Ramos (cell line): ENCODE data around the gene MTF1.
"Not testable (repeated sequence)": the region's sequence is repeated elsewhere in the genome, so short reads cannot be mapped to it uniquely, and the experiment has no call there.

Experiments
- in situ Hi-C: fragments of 300-500 bp; cut with MboI; formaldehyde crosslinking; loops from one replicate; pipeline ENCODE4 v1.14.3; 2022; ENCODE audit warnings: low sequenced_read_pairs; ENCODE audit not compliant: unreplicated experiment

Gene MTF1

GRCh38 chr1:37797750-37798345, 61.5 kb downstream of the MTF1 start:
- in situ Hi-C loops: no loop called here

DNA sequence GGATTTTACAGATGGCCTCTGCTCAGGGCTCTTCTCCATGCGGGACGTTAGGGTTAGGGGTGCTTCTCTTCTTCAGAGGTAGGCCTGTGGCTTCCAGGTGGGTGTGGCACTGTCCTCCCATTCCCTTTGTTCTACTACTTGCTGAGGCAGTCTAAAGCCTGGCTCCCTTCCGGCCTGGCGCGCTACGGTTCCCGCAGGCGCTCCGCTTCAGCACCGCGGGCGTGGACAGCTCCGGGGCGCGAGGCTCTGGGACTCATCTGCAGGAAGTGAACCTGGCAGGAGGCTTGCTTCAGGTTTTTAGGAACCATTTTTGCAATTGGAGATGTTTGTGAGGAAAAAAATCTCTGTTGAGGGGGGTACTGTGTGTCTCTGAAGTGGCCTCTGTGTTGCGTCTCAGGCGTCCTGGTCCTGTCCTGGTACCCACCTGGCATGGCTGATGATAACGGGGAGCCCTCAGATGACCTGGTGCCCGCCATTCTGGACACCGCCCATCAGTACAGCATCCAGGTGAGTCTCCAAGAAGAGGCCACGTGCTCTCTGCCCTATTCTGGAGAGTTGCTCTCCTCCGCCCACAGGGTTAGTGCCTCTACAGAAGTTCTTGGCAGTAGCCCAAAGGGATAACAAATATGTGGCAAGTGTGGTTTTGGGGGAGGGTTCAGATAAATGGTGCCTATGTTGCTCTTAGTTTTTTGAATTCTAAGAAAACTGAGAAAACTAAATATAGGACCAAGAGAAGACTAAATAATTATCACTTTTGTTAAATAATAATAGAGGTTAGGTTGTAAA, 63.9 kb downstream of the MTF1 start:
- in situ Hi-C loops: no loop called here

GRCh38 chr1:37794372-37795339, 64.7 kb downstream of the MTF1 start:
- in situ Hi-C loops: no loop called here

DNA sequence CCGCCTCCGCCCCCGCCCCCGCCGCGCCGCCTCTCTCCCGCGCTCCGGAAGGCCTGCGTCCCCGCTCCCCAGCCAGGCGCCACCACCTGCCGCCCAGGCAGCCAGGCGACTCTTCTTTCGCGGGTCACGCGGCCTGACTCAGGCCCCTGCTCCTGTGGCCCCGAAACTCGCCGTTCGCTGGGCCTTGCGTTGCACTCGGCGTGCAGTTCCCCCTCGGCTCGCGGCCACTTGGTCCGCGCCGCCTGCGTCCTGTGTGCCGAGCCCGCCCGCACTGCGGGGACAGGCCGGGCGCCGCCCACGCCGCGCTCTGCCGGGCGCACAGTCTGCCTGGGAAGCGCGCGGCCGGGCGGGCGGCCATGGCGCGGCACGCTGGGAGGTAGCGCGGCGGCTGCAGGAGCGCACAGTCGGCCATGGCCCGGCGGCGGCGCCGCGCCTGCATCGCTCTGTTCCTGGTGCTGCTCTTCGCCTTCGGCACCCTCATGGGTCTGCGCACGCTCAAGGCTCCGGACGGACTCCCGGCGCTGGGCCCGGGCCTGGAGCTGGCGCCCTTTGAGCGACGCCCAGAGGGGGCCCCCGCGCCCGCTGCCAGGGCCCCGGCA, 65.5 kb downstream of the MTF1 start, which contains the start of gene MANEAL:
MANEAL (plus strand) TSS at position 75 of the 599 bp plus-strand sequence; CDS start at position 411, 336 bp downstream.
- in situ Hi-C loops: no loop called here

DNA sequence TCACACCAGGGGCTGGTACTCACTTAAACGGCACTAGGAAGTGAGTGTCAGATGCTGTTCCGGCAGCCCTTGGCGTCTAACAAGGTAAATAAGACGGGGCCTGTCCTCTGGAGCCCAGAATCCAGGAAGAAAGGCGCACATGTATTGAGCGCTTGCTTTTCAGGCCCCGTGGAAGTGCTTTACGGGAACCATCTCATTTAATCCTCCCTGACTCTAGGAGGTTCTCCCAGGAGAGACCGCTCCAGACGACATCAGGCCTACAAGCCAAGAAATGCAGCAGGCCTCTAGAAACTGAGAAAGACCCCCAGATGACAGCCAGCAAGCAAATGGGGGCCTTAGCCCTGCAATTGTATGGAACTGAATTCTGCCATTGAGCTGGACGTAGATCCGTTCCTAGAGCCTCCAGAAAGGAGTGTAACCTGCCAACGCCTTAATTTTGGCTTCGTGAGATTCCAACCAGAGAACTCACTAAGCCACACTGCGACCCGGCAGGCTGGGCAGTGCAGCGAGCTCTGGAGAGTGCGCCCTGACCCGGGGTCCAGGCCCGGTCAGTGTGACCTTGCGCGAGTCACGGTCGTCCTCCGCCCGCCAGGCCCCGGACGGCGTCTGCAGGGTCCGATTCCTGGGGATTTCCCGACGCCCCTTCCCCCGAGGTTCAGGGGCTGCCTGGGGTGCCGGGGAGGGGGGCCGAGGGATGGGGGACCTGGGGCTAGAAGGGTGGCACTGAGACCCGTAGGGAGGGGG, 66.3 kb downstream of the MTF1 start:
- in situ Hi-C loops: no loop called here

DNA sequence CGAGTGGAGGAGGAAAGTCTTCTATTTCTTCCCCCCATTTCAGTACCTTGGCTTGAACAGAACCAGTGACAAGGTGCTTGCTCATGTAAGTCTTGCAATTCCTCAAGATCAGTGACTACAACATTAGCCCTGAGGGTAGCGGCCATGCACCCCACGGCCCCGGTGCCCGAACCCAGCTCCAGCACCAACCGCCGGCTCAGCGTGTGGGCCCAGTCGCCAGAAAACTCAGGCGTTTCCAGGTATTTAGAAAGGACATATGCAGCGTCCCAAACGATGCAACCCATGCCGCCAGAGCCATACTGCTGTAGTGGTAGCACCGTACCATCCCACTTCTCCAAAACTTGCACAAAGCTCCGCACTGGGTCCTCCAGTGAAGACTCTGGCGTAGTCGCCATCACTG, 76.9 kb downstream of the MTF1 start:
- in situ Hi-C loops: no loop called here

GRCh38 chr1:37778654-37779053, 80.7 kb downstream of the MTF1 start:
- in situ Hi-C loops: no loop called here

GRCh38 chr1:37776946-37777516, 82.4 kb downstream of the MTF1 start:
- in situ Hi-C loops: no loop called here

- in situ Hi-C loops: not testable (repeated sequence)
Measured at GRCh38 chr1:37771440-37771839, 88.0 kb downstream of the MTF1 start.

DNA sequence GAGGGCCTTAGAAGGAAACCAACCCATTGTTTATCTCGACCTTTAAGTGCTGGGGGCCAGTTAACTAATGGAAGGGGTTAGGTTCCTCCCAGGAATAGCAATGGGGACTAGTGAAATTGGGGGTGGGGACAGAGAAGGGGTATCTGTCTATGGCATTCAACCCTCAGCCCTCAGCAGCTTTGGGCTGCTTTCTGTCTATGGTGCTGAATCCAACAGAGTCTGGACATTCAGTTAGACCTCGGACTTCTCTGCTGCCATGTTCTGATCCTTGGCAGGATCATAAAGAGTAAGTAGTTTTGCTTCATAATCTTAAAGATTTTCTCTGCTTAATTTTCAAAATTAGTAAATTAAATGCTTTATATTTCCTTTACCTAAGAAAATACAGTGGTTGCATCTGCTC, 91.9 kb downstream of the MTF1 start:
- in situ Hi-C loops: no loop called here

- in situ Hi-C loops: no loop called here
Measured at GRCh38 chr1:37765916-37766664, 93.3 kb downstream of the MTF1 start.

- in situ Hi-C loops: no loop called here
Measured at GRCh38 chr1:37764888-37765441, 94.4 kb downstream of the MTF1 start, which contains the start of gene EPHA10. Gene EPHA10 (minus strand): TSS chr1:37765120. CDS start chr1:37765066, 54 bp downstream.

DNA sequence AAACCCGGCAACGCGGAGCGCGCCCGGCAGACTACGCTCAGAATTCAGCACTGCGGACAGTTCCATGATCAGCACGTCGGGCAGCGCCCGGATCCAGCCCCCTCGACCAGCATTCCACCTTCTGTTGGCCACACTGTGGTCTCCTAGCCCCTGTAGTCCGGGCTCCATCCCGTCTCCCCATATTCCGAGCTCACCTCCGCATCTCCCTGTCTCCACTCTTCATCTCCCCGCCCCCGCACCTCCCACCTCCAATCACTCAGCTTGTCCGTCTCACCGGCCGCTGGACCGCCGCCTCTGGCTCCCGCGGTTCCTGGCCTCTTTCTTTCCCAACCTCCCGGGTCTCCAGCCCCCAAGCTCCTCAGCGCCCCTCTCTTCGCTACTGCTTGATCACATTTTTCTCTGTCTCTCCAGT, 95.0 kb downstream of the MTF1 start:
- in situ Hi-C loops: no loop called here

- in situ Hi-C loops: no loop called here
Measured at GRCh38 chr1:37763791-37764413, 95.5 kb downstream of the MTF1 start.

DNA sequence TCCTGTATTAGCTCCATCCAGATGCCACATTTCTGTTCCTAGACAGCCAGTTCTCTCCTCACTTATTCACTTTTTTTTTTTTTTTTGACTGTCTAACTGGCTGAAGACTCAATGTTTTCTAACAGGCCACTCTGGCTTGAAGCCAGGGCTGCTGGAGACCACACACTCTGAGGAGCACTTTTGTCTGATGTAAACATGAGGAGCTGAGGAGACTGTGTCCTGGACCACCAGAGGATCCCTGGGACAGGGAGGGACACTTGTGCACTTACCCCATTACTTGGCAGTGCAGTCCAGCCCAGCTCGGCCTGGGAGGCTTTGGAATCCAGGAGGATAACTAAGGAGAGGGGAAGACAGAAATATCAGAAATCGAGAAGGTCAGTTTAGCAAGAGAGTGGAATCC, 96.9 kb downstream of the MTF1 start:
- in situ Hi-C loops: no loop called here

DNA sequence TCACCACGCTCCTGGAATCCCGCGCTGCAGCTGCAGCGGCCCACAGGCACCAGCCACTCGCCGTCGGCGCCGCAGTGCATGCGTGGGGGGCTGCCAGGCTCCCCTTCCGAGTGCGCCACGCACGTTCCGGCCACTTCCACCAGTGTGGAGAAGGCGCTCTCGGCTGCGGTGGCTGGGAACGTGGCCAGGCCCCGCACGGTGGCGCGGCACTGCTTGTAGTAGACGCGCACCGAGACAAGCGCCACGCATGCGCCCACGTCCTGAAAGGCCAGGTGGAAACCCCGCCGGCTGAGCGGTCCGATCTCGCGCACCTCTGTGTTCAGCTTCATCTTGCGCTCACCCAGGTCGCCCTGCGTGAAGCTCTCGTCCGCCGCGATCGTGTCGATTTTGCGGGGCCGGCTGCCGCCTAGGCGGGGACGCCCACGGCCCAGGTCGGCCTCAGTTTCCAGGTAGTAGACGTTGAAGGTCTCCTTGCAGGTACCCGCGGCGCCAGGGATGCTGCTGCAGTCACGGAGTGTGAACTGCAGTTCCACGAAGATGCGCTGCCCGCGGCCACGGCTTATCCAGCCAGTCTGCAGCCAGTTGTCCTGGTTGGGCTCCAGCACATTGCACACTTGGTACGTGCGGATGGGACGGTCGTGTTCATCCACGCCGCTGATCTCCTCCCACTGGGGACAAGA, 97.8 kb downstream of the MTF1 start:
- in situ Hi-C loops: no loop called here
